Suprapubic skin (tissue), 4 donors: ENCODE data around the gene SPATA13. TPM values are rescaled to one million over a fixed set of nuclear protein-coding genes. Genes with fewer than 3 reads are reported as not detected.

Source experiments
- DNase-seq, 2 donors: peaks; one replicate each; pipeline ENCODE4 v3.0.0-alpha.2; 2019; ENCODE audit warnings: low spot score in 2 of 2
- H3K27ac ChIP-seq: fragments of 200-600 bp; sonication (generic); one replicate; pipeline ENCODE4 v1.5.1; 2019
- H3K27me3 ChIP-seq: fragments of 200-600 bp; sonication (generic); one replicate; pipeline ENCODE4 v1.5.1; 2019
- H3K36me3 ChIP-seq: fragments of 200-600 bp; sonication (generic); one replicate; pipeline ENCODE4 v1.5.1; 2019
- H3K4me1 ChIP-seq: fragments of 200-600 bp; sonication (generic); one replicate; pipeline ENCODE4 v1.5.1; 2019
- H3K4me3 ChIP-seq: fragments of 200-600 bp; sonication (generic); one replicate; pipeline ENCODE4 v1.5.1; 2019; ENCODE audit warnings: mild to moderate bottlenecking
- H3K9me3 ChIP-seq: fragments of 200-600 bp; sonication (generic); one replicate; pipeline ENCODE4 v1.5.1; 2019
- EP300 ChIP-seq: sonication (generic); formaldehyde crosslinking; IDR thresholded peaks from one replicate; pipeline ENCODE4 v1.6.1; 2017; ENCODE audit warnings: antibody characterized with exemption
- POLR2A ChIP-seq, 2 donors: fragments of 450-650 bp; IDR thresholded peaks; one replicate each; pipeline ENCODE4 v1.6.1; 2017; ENCODE audit warnings: antibody characterized with exemption in 2 of 2, mild to moderate bottlenecking in 2 of 2, moderate library complexity in 2 of 2
- POLR2AphosphoS5 ChIP-seq, 3 donors: sonication (generic); formaldehyde crosslinking; IDR thresholded peaks; one replicate each; pipeline ENCODE4 v1.6.1; 2017; ENCODE audit warnings: antibody characterized with exemption in 3 of 3
- WGBS: methylation state at CpG from one replicate; pipeline ENCODE4 v1.1.5; 2018; 5-methylcytosine and 5-hydroxymethylcytosine counted together
- total RNA-seq, 4 donors: library from RNA; depleted of rRNA; stranded (reverse); fragments of >200 nt; gene quantifications; one replicate each; pipeline ENCODE4 v1.1.0, GENCODE V29; 2016
- TF ChIP-seq, protein P1 (sequence below), 2 donors: fragments of 200-600 bp in 1 of 2; fragments of 450-650 bp in 1 of 2; sonication (generic) in 1 of 2; IDR thresholded peaks; one replicate each; pipeline ENCODE4 v1.5.1; 2016 to 2019; ENCODE audit warnings: antibody characterized with exemption in 2 of 2, mild to moderate bottlenecking in 1 of 2, moderate library complexity in 1 of 2

SPATA13 gene
- total RNA-seq, 4 donors from 2014 or later: 26.5 to 64.2 (median 31.6) TPM

DNA sequence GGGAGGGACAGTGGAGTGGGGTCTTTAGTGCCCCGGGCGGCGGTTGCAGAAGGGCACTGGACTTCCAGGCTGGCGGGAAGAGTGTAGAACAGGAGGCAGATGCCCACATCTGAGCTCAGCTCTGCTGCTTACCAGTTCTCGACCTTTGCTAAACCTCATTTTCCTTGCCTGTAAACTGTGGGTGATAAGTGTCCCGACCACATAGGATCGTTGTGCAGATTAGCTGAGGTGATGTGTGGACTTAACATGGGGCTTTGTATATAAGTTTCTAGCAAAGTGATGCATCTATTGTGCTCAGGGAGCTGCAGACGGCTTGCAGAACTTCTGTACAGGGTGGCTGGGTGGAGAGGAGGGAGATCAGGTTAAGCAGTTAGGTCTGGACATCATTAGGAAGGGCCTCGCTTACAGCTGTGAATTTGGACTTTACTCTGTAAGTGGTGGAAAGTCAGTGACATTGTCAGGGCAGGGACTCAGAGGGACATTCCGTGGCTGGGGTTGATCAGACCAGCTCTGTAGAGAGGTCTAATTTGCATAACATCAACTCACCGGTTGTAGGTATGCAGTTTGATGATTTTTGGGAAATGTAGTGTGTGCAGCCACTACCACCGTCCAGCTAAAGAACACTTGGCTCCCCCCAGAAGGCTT, 70.0 kb downstream of the SPATA13 start:
- H3K4me1 ChIP-seq: no peaks in the 10 kb centered on the region
- H3K4me3 ChIP-seq: no peak overlapping the region
- 85% methylated on average over 12 of the region's 12 CpGs for WGBS
- TF ChIP-seq POLR2A (IDR thresholded peaks at IDR 0.05): no peak
- TF ChIP-seq, protein P1, sequence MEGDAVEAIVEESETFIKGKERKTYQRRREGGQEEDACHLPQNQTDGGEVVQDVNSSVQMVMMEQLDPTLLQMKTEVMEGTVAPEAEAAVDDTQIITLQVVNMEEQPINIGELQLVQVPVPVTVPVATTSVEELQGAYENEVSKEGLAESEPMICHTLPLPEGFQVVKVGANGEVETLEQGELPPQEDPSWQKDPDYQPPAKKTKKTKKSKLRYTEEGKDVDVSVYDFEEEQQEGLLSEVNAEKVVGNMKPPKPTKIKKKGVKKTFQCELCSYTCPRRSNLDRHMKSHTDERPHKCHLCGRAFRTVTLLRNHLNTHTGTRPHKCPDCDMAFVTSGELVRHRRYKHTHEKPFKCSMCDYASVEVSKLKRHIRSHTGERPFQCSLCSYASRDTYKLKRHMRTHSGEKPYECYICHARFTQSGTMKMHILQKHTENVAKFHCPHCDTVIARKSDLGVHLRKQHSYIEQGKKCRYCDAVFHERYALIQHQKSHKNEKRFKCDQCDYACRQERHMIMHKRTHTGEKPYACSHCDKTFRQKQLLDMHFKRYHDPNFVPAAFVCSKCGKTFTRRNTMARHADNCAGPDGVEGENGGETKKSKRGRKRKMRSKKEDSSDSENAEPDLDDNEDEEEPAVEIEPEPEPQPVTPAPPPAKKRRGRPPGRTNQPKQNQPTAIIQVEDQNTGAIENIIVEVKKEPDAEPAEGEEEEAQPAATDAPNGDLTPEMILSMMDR (IDR thresholded peaks at IDR 0.05): no peak
- TF ChIP-seq POLR2AphosphoS5 (IDR thresholded peaks at IDR 0.05): no peak
- no peak for TF ChIP-seq EP300
- no peak for DNase-seq
- no peaks in the 10 kb centered on the region for H3K9me3 ChIP-seq
- H3K27me3 ChIP-seq: no peaks in the 10 kb centered on the region
- H3K27ac ChIP-seq: no peak overlapping the region
- no peaks in the 10 kb centered on the region for H3K36me3 ChIP-seq

- WGBS: 94% methylated on average over 3 of the region's 3 CpGs
- no peaks in the 10 kb centered on the region for H3K9me3 ChIP-seq
- H3K27me3 ChIP-seq: no peaks in the 10 kb centered on the region
- no peaks in the 10 kb centered on the region for H3K36me3 ChIP-seq
- H3K4me3 ChIP-seq: no peak overlapping the region
- H3K27ac ChIP-seq: no peak overlapping the region
- no peaks in the 10 kb centered on the region for H3K4me1 ChIP-seq
- no peak for DNase-seq
- TF ChIP-seq POLR2A (IDR thresholded peaks at IDR 0.05) (no peak), EP300 (no peak), POLR2AphosphoS5 (IDR thresholded peaks at IDR 0.05) (no peak)
- TF ChIP-seq, protein P1 (IDR thresholded peaks at IDR 0.05): no peak
Measured at GRCh38 chr13:24231377-24231776, 70.9 kb downstream of the SPATA13 start.

GRCh38 chr13:24232037-24232436, 71.5 kb downstream of the SPATA13 start:
- WGBS: 76% methylated on average over 5 of the region's 5 CpGs

DNA sequence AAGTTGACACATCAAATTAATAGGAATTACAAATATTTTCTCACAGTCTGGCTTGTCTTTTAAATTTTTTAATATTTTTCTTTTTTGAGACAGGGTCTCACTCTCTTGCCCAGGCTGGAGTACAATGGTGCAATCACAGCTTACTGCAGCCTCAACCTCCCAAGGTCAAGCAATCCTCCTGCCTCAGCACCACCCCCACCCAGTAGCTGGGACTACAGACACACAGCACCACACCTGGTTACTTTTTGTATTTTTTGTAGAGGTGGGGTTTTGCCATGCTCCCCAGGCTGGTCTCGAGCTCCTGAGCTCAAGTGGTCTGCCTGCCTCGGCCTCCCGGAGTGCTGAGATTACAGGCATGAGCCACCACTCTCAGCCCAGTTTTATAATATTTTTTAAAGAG, 72.0 kb downstream of the SPATA13 start:
- Histone ChIP-seq H3K36me3 (no peaks in the 10 kb centered on the region), H3K27me3 (no peaks in the 10 kb centered on the region), H3K9me3 (no peaks in the 10 kb centered on the region), H3K4me1 (no peaks in the 10 kb centered on the region), H3K4me3 (no peak overlapping the region), H3K27ac (no peak overlapping the region)
- WGBS: 95% methylated on average over 3 of the region's 3 CpGs
- TF ChIP-seq, protein P1 (IDR thresholded peaks at IDR 0.05): no peak
- TF ChIP-seq POLR2A (IDR thresholded peaks at IDR 0.05) (no peak), POLR2AphosphoS5 (IDR thresholded peaks at IDR 0.05) (no peak), EP300 (no peak)
- no peak for DNase-seq

More at GRCh38 chr13:24232037-24232436, 71.5 kb downstream of the SPATA13 start:
- TF ChIP-seq, protein P1 (IDR thresholded peaks at IDR 0.05): no peak
- TF ChIP-seq POLR2AphosphoS5 (IDR thresholded peaks at IDR 0.05) (no peak), POLR2A (IDR thresholded peaks at IDR 0.05) (no peak), EP300 (no peak)
- Histone ChIP-seq H3K4me3 (no peak overlapping the region), H3K27ac (no peak overlapping the region), H3K27me3 (no peaks in the 10 kb centered on the region), H3K4me1 (no peaks in the 10 kb centered on the region), H3K36me3 (no peaks in the 10 kb centered on the region), H3K9me3 (no peaks in the 10 kb centered on the region)
- DNase-seq: no peak

- Histone ChIP-seq H3K4me1 (no peaks in the 10 kb centered on the region), H3K27me3 (no peaks in the 10 kb centered on the region), H3K4me3 (no peak overlapping the region), H3K27ac (no peak overlapping the region), H3K9me3 (no peaks in the 10 kb centered on the region), H3K36me3 (no peaks in the 10 kb centered on the region)
- TF ChIP-seq EP300 (no peak), POLR2A (IDR thresholded peaks at IDR 0.05) (no peak), POLR2AphosphoS5 (IDR thresholded peaks at IDR 0.05) (no peak)
- TF ChIP-seq, protein P1 (IDR thresholded peaks at IDR 0.05): no peak
- WGBS: 33% methylated on average over 4 of the region's 4 CpGs
- DNase-seq: no peak
Measured at GRCh38 chr13:24233351-24233901, 72.9 kb downstream of the SPATA13 start.
